Endodermal cell (in vitro differentiated cells): ENCODE results near the gene SNX19. TPM values are rescaled to one million over a fixed set of nuclear protein-coding genes. Genes with fewer than 3 reads are reported as not detected.

Experiments used
- DNase-seq: peaks from one replicate; pipeline ENCODE4 v3.0.0-alpha.2; 2017
- H3K27ac ChIP-seq: 2 replicates; pipeline ENCODE4 v1.5.1; 2013; ENCODE audit warnings: mild to moderate bottlenecking, low read depth, low read length, moderate library complexity
- H3K27me3 ChIP-seq: 2 replicates; pipeline ENCODE4 v1.6.1; 2013; ENCODE audit warnings: mild to moderate bottlenecking, low read length, moderate library complexity; ENCODE audit not compliant: insufficient read depth, control insufficient read depth, poor library complexity, severe bottlenecking
- H3K36me3 ChIP-seq: 2 replicates; pipeline ENCODE4 v1.7.0; 2013; ENCODE audit warnings: mild to moderate bottlenecking, low read length, moderate library complexity; ENCODE audit not compliant: control insufficient read depth, insufficient read depth
- H3K4me1 ChIP-seq: one replicate; pipeline ENCODE4 v1.7.0; 2013; ENCODE audit warnings: low read length; ENCODE audit not compliant: control insufficient read depth, insufficient read depth
- H3K4me3 ChIP-seq: 2 replicates; pipeline ENCODE4 v1.5.1; 2013; ENCODE audit warnings: mild to moderate bottlenecking, low read length, moderate library complexity
- H3K9ac ChIP-seq: 2 replicates; pipeline ENCODE4 v1.6.1; 2013; ENCODE audit warnings: mild to moderate bottlenecking, low read length, moderate library complexity; ENCODE audit not compliant: poor library complexity, severe bottlenecking; ENCODE audit errors: extremely low read depth
- H3K9me3 ChIP-seq: 2 replicates; pipeline ENCODE4 v1.6.1; 2013; ENCODE audit warnings: mild to moderate bottlenecking, low read length, moderate library complexity; ENCODE audit not compliant: control insufficient read depth
- H3K27ac Mint-ChIP-seq: 2 replicates; pipeline ENCODE4 v1.8.0; 2020; ENCODE audit warnings: mixed read lengths
- H3K27me3 Mint-ChIP-seq: 2 replicates; pipeline ENCODE4 v1.8.0; 2021; ENCODE audit warnings: mild to moderate bottlenecking, mixed read lengths; ENCODE audit not compliant: insufficient read depth
- H3K36me3 Mint-ChIP-seq: 2 replicates; pipeline ENCODE4 v1.8.0; 2020; ENCODE audit warnings: low read depth, mixed read lengths
- H3K4me1 Mint-ChIP-seq: 2 replicates; pipeline ENCODE4 v1.8.0; 2020; ENCODE audit warnings: mixed read lengths
- H3K4me3 Mint-ChIP-seq: 2 replicates; pipeline ENCODE4 v1.8.0; 2020; ENCODE audit warnings: mild to moderate bottlenecking, moderate library complexity, mixed read lengths
- H3K9me3 Mint-ChIP-seq: 2 replicates; pipeline ENCODE4 v1.8.0; 2020; ENCODE audit warnings: mild to moderate bottlenecking, mixed read lengths
- CTCF ChIP-seq: fragments of 200-600 bp; sonication (generic); conservative IDR thresholded peaks from 2 replicates; pipeline ENCODE4 v1.5.0; 2021; ENCODE audit warnings: antibody characterized with exemption, mild to moderate bottlenecking
- WGBS, 2 experiments: methylation state at CpG; one replicate each; pipeline versions ENCODE4 v1.1.5 to v1.1.7; 2013; ENCODE audit warnings: missing lambda C conversion rate in 2 of 2, mixed read lengths in 1 of 2; ENCODE audit not compliant: insufficient coverage in 1 of 2, insufficient read length in 1 of 2; 5-methylcytosine and 5-hydroxymethylcytosine counted together
- total RNA-seq, 2 donors: library from RNA; stranded (reverse); fragmentation: NEBNext Ultra II Directional in 1 of 2; extraction: Animal tissue kit (Norgen Biotek cat#: 25700) in 1 of 2; gene quantifications; 2 replicates in 1 of 2; 3 replicates in 1 of 2; pipeline ENCODE4 v1.2.1, GENCODE V29; 2021

The SNX19 gene
- total RNA-seq, 2 donors from 2014 or later, result 32.3 to 37.5 TPM

DNA sequence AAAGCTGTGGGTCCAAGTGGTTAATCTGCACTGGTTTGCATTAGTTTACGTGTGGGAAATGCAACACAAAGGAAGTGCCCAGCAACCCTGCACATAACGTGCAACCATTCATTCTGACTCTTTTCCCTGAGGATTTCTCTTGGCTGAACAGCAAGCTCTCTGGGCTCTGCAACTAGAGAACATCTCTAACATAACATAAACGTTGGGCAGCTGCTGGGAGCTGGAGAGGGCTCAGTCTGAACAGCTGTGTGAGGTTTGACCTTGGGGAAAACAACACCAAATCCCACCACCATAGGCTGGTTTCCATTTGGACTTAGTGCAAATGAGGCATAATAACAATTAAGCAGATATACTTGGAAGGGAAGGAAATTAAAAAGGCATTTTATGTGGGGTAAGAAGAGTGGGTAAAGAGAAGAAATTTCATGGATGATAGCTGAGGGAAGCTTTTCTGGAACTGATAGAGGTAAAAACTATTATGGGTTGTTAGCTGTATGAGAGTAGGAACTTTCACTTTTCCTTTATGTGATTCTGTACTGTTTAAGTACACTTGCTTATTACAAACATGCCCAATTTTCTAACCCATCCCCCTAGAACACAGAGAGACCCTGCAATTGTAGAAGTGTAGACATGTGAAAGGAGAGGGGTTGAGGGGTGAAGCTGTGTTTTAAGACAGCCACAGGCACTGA, 76.2 kb downstream of the SNX19 start:
- peaks cover 4% of the 10 kb centered on the region for H3K27me3 Mint-ChIP-seq
- no peaks in the 10 kb centered on the region for H3K27me3 ChIP-seq
- H3K36me3 ChIP-seq, result no peaks in the 10 kb centered on the region
- H3K9ac ChIP-seq, result no peak overlapping the region
- no peaks in the 10 kb centered on the region for H3K9me3 Mint-ChIP-seq
- H3K4me3 ChIP-seq, result no peak overlapping the region
- H3K9me3 ChIP-seq, result no peaks in the 10 kb centered on the region
- no peak for DNase-seq
- no peak for TF ChIP-seq CTCF
- H3K4me3 Mint-ChIP-seq, result no peak overlapping the region
- no peak overlapping the region for H3K27ac ChIP-seq
- 76 to 82% methylated on average over 2 to 3 of the region's 3 CpGs for WGBS, 2 experiments
- H3K4me1 Mint-ChIP-seq, result peaks cover 1% of the 10 kb centered on the region
- H3K36me3 Mint-ChIP-seq, result no peaks in the 10 kb centered on the region
- H3K4me1 ChIP-seq, result no peaks in the 10 kb centered on the region
- no peak overlapping the region for H3K27ac Mint-ChIP-seq

GRCh38 chr11:130837194-130837593, 79.1 kb downstream of the SNX19 start:
- Histone ChIP-seq H3K9me3 (no peaks in the 10 kb centered on the region), H3K27me3 (no peaks in the 10 kb centered on the region), H3K27ac (no peak overlapping the region), H3K4me3 (no peak overlapping the region), H3K9ac (no peak overlapping the region), H3K4me1 (no peaks in the 10 kb centered on the region), H3K36me3 (no peaks in the 10 kb centered on the region)
- H3K9me3 Mint-ChIP-seq, result no peaks in the 10 kb centered on the region
- no peak for DNase-seq
- H3K27ac Mint-ChIP-seq, result no peak overlapping the region
- TF ChIP-seq CTCF, result no peak
- H3K4me1 Mint-ChIP-seq, result no peaks in the 10 kb centered on the region
- no peak overlapping the region for H3K4me3 Mint-ChIP-seq
- H3K36me3 Mint-ChIP-seq, result no peaks in the 10 kb centered on the region
- H3K27me3 Mint-ChIP-seq, result peaks cover 7% of the 10 kb centered on the region

GRCh38 chr11:130834886-130835285, 81.4 kb downstream of the SNX19 start:
- Mint-ChIP-seq H3K4me1 (no peaks in the 10 kb centered on the region), H3K4me3 (no peak overlapping the region), H3K9me3 (no peaks in the 10 kb centered on the region), H3K27ac (no peak overlapping the region), H3K36me3 (no peaks in the 10 kb centered on the region), H3K27me3 (peaks cover 3% of the 10 kb centered on the region)
- Histone ChIP-seq H3K9ac (no peak overlapping the region), H3K4me3 (no peak overlapping the region), H3K36me3 (no peaks in the 10 kb centered on the region), H3K27me3 (no peaks in the 10 kb centered on the region), H3K4me1 (no peaks in the 10 kb centered on the region), H3K9me3 (no peaks in the 10 kb centered on the region), H3K27ac (no peak overlapping the region)
- no peak for DNase-seq
- TF ChIP-seq CTCF, result no peak
